GM23338 (cell line): Measurements from ENCODE around the gene TTC17. TPM values are rescaled to one million over a fixed set of nuclear protein-coding genes. Genes with fewer than 3 reads are reported as not detected.

Experiments
- ATAC-seq: fragments of 200-7000 bp; cut with Tn5 transposase; 3 replicates; pipeline ENCODE4 v1.9.1; 2020
- DNase-seq: peaks from one replicate; pipeline ENCODE4 v3.0.0-alpha.2; 2015; ENCODE audit warnings: low spot score
- H2AFZ ChIP-seq: fragments of 200-600 bp; sonication (generic); 2 replicates; pipeline ENCODE4 v1.8.0; 2016; ENCODE audit warnings: antibody characterized with exemption, mild to moderate bottlenecking, moderate library complexity
- H3F3A ChIP-seq: fragments of 200-600 bp; sonication (generic); replicated peaks from 2 replicates; pipeline ENCODE4 v1.8.0; 2017; ENCODE audit warnings: antibody characterized with exemption, mixed run types, low read depth
- H3K27ac ChIP-seq: fragments of 200-600 bp; sonication (generic); 2 replicates; pipeline ENCODE4 v1.6.1; 2016; ENCODE audit warnings: low read depth
- H3K27me3 ChIP-seq: fragments of 200-600 bp; sonication (generic); 2 replicates; pipeline ENCODE4 v1.8.0; 2016; ENCODE audit warnings: mild to moderate bottlenecking, mixed run types, moderate library complexity; ENCODE audit not compliant: insufficient read depth
- H3K36me3 ChIP-seq: fragments of 200-600 bp; sonication (generic); 2 replicates; pipeline ENCODE4 v1.8.0; 2016; ENCODE audit warnings: mild to moderate bottlenecking; ENCODE audit not compliant: insufficient read depth
- H3K4me1 ChIP-seq: fragments of 200-600 bp; sonication (generic); 2 replicates; pipeline ENCODE4 v1.8.0; 2016; ENCODE audit warnings: mild to moderate bottlenecking, moderate library complexity; ENCODE audit not compliant: insufficient read depth
- H3K4me2 ChIP-seq: fragments of 200-600 bp; sonication (generic); 2 replicates; pipeline ENCODE4 v1.7.1; 2017; ENCODE audit warnings: mixed run types
- H3K4me3 ChIP-seq: fragments of 200-600 bp; sonication (generic); 2 replicates; pipeline ENCODE4 v1.6.1; 2016; ENCODE audit warnings: mixed run types
- H3K79me2 ChIP-seq: fragments of 200-600 bp; sonication (generic); replicated peaks from 2 replicates; pipeline ENCODE4 v1.8.0; 2017; ENCODE audit warnings: mild to moderate bottlenecking; ENCODE audit not compliant: insufficient read depth
- H3K9me2 ChIP-seq: fragments of 200-600 bp; sonication (generic); 2 replicates; pipeline ENCODE4 v1.8.0; 2017; ENCODE audit not compliant: insufficient read depth
- H4K20me1 ChIP-seq: fragments of 200-600 bp; sonication (generic); replicated peaks from 2 replicates; pipeline ENCODE4 v1.8.0; 2017; ENCODE audit warnings: mild to moderate bottlenecking; ENCODE audit not compliant: insufficient read depth
- H3K27ac Mint-ChIP-seq: 2 replicates; pipeline ENCODE4 v1.8.0; 2020; ENCODE audit warnings: inconsistent platforms, mild to moderate bottlenecking, moderate library complexity, mixed read lengths
- H3K27me3 Mint-ChIP-seq: 3 replicates; pipeline ENCODE4 v1.8.0; 2022; ENCODE audit warnings: low read depth, mild to moderate bottlenecking, moderate library complexity, mixed read lengths, inconsistent platforms; ENCODE audit not compliant: insufficient read depth, poor library complexity
- H3K36me3 Mint-ChIP-seq: 3 replicates; pipeline ENCODE4 v1.8.0; 2021; ENCODE audit warnings: low read depth, mild to moderate bottlenecking, inconsistent platforms, moderate library complexity, mixed read lengths
- H3K4me1 Mint-ChIP-seq: 3 replicates; pipeline ENCODE4 v1.8.0; 2020; ENCODE audit warnings: mild to moderate bottlenecking, inconsistent platforms, mixed read lengths
- H3K4me3 Mint-ChIP-seq: 3 replicates; pipeline ENCODE4 v1.8.0; 2021; ENCODE audit warnings: moderate library complexity, mild to moderate bottlenecking, inconsistent platforms, mixed read lengths
- H3K9me3 Mint-ChIP-seq: 3 replicates; pipeline ENCODE4 v1.8.0; 2020; ENCODE audit warnings: moderate library complexity, mild to moderate bottlenecking, inconsistent platforms, mixed read lengths
- CREB1 ChIP-seq: fragments of 250-450 bp; sonication (Bioruptor Pico); IDR thresholded peaks from 2 replicates; pipeline ENCODE4 v1.5.0; 2020; ENCODE audit warnings: low read depth, mild to moderate bottlenecking, moderate library complexity
- CTCF ChIP-seq, 2 experiments: fragments of 200-600 bp in 1 of 2; sonication (generic) in 1 of 2; conservative IDR thresholded peaks; 2 replicates each; pipeline versions ENCODE4 v1.5.1 to v1.6.1; 2016 to 2017; ENCODE audit warnings: antibody characterized with exemption in 2 of 2, low read depth in 2 of 2, mild to moderate bottlenecking in 2 of 2, moderate library complexity in 1 of 2
- EZH2 ChIP-seq: fragments of 200-600 bp; sonication (generic); IDR thresholded peaks from one replicate; pipeline ENCODE4 v1.8.0; 2017; ENCODE audit warnings: antibody characterized with exemption, mild to moderate bottlenecking, low read depth; ENCODE audit not compliant: unreplicated experiment
- EZH2phosphoT487 ChIP-seq: fragments of 200-600 bp; sonication (generic); IDR thresholded peaks from one replicate; pipeline ENCODE4 v1.8.1; 2018; ENCODE audit warnings: antibody characterized with exemption; ENCODE audit not compliant: unreplicated experiment
- JUNB ChIP-seq: IDR thresholded peaks from one replicate; pipeline ENCODE4 v1.6.1; 2016; ENCODE audit warnings: antibody characterized with exemption; ENCODE audit not compliant: unreplicated experiment
- NANOG ChIP-seq: IDR thresholded peaks from 2 replicates; pipeline ENCODE4 v1.6.1; 2016; ENCODE audit warnings: antibody characterized with exemption, borderline replicate concordance
- POLR2AphosphoS5 ChIP-seq: IDR thresholded peaks from 2 replicates; pipeline ENCODE4 v1.6.1; 2016; ENCODE audit warnings: antibody characterized with exemption, low read depth
- STAT1 ChIP-seq: IDR thresholded peaks from one replicate; pipeline ENCODE4 v1.6.1; 2016; ENCODE audit warnings: antibody characterized with exemption; ENCODE audit not compliant: unreplicated experiment
- ZNF114 ChIP-seq: fragments of 250-450 bp; sonication (Bioruptor Pico); IDR thresholded peaks from 2 replicates; pipeline ENCODE4 v1.5.0; 2020; ENCODE audit warnings: mild to moderate bottlenecking, moderate library complexity
- ZNF331 ChIP-seq: fragments of 250-450 bp; sonication (Bioruptor Pico); IDR thresholded peaks from 2 replicates; pipeline ENCODE4 v1.5.0; 2020; ENCODE audit warnings: low read depth, mild to moderate bottlenecking, moderate library complexity
- polyA plus RNA-seq: library from polyadenylated mRNA; unstranded; fragments of >200 nt; fragmentation: Nextera tagmentation; extraction: Ambion mirVana; gene quantifications from 2 replicates; pipeline ENCODE4 v1.2.1, GENCODE V29; 2016
- total RNA-seq: library from RNA; depleted of rRNA; stranded (reverse); fragments of >200 nt; shearing (Covaris generic); gene quantifications from 2 replicates; pipeline ENCODE4 v1.2.3, GENCODE V29; 2014
- TF ChIP-seq, protein P1 (sequence below): fragments of 250-450 bp; sonication (Bioruptor Pico); IDR thresholded peaks from 2 replicates; pipeline ENCODE4 v1.5.0; 2020; ENCODE audit warnings: mild to moderate bottlenecking, moderate library complexity
- TF ChIP-seq, protein P2 (sequence below): IDR thresholded peaks from one replicate; pipeline ENCODE4 v1.6.1; 2018; ENCODE audit warnings: antibody characterized with exemption; ENCODE audit not compliant: unreplicated experiment
- TF ChIP-seq, protein P3 (sequence below): IDR thresholded peaks from 2 replicates; pipeline ENCODE4 v1.6.1; 2016; ENCODE audit warnings: antibody characterized with exemption

TTC17 gene
- total and polyA plus RNA-seq, 2 experiments from 2014 or later = 59.3 to 87.9 TPM

GRCh38 chr11:43382614-43383013 is 23.9 kb downstream of the TTC17 start:
- Mint-ChIP-seq H3K27ac (no peak overlapping the region), H3K4me1 (peaks cover 11% of the 10 kb centered on the region)
- DNase-seq = no peak

More at GRCh38 chr11:43382614-43383013, 23.9 kb downstream of the TTC17 start:
- Histone ChIP-seq H3F3A (no peaks in the 10 kb centered on the region), H3K79me2 (peaks cover 24% of the 10 kb centered on the region), H3K9me2 (no peaks in the 10 kb centered on the region), H3K27ac (no peak overlapping the region), H3K4me2 (no peak overlapping the region), H3K4me3 (no peak overlapping the region), H4K20me1 (no peaks in the 10 kb centered on the region; the same call in 1 of the 2 replicates), H2AFZ (no peak overlapping the region), H3K27me3 (no peaks in the 10 kb centered on the region), H3K36me3 (0 out of 2 replicates have a peak, but pooled peaks cover 2% of the 10 kb centered on the region), H3K4me1 (peaks cover 6% of the 10 kb centered on the region)
- H3K9me3 Mint-ChIP-seq = no peaks in the 10 kb centered on the region
- H3K36me3 Mint-ChIP-seq = peaks cover 4% of the 10 kb centered on the region; the same call in 2 of the 3 replicates
- no peak overlapping the region for H3K4me3 Mint-ChIP-seq
- H3K27me3 Mint-ChIP-seq = no peaks in the 10 kb centered on the region
- no peak for ATAC-seq
- TF ChIP-seq ZNF331 (CRISPR knock-in tag) (no peak), EZH2 (no peak), CREB1 (CRISPR knock-in tag) (no peak), STAT1 (no peak), CTCF (conservative IDR thresholded peaks at IDR 0.05; ENCODE audit: low read depth in 2 of 2) (no peak), JUNB (no peak), EZH2phosphoT487 (no peak), NANOG (no peak), POLR2AphosphoS5 (no peak), ZNF114 (no peak)
- TF ChIP-seq, protein P1, sequence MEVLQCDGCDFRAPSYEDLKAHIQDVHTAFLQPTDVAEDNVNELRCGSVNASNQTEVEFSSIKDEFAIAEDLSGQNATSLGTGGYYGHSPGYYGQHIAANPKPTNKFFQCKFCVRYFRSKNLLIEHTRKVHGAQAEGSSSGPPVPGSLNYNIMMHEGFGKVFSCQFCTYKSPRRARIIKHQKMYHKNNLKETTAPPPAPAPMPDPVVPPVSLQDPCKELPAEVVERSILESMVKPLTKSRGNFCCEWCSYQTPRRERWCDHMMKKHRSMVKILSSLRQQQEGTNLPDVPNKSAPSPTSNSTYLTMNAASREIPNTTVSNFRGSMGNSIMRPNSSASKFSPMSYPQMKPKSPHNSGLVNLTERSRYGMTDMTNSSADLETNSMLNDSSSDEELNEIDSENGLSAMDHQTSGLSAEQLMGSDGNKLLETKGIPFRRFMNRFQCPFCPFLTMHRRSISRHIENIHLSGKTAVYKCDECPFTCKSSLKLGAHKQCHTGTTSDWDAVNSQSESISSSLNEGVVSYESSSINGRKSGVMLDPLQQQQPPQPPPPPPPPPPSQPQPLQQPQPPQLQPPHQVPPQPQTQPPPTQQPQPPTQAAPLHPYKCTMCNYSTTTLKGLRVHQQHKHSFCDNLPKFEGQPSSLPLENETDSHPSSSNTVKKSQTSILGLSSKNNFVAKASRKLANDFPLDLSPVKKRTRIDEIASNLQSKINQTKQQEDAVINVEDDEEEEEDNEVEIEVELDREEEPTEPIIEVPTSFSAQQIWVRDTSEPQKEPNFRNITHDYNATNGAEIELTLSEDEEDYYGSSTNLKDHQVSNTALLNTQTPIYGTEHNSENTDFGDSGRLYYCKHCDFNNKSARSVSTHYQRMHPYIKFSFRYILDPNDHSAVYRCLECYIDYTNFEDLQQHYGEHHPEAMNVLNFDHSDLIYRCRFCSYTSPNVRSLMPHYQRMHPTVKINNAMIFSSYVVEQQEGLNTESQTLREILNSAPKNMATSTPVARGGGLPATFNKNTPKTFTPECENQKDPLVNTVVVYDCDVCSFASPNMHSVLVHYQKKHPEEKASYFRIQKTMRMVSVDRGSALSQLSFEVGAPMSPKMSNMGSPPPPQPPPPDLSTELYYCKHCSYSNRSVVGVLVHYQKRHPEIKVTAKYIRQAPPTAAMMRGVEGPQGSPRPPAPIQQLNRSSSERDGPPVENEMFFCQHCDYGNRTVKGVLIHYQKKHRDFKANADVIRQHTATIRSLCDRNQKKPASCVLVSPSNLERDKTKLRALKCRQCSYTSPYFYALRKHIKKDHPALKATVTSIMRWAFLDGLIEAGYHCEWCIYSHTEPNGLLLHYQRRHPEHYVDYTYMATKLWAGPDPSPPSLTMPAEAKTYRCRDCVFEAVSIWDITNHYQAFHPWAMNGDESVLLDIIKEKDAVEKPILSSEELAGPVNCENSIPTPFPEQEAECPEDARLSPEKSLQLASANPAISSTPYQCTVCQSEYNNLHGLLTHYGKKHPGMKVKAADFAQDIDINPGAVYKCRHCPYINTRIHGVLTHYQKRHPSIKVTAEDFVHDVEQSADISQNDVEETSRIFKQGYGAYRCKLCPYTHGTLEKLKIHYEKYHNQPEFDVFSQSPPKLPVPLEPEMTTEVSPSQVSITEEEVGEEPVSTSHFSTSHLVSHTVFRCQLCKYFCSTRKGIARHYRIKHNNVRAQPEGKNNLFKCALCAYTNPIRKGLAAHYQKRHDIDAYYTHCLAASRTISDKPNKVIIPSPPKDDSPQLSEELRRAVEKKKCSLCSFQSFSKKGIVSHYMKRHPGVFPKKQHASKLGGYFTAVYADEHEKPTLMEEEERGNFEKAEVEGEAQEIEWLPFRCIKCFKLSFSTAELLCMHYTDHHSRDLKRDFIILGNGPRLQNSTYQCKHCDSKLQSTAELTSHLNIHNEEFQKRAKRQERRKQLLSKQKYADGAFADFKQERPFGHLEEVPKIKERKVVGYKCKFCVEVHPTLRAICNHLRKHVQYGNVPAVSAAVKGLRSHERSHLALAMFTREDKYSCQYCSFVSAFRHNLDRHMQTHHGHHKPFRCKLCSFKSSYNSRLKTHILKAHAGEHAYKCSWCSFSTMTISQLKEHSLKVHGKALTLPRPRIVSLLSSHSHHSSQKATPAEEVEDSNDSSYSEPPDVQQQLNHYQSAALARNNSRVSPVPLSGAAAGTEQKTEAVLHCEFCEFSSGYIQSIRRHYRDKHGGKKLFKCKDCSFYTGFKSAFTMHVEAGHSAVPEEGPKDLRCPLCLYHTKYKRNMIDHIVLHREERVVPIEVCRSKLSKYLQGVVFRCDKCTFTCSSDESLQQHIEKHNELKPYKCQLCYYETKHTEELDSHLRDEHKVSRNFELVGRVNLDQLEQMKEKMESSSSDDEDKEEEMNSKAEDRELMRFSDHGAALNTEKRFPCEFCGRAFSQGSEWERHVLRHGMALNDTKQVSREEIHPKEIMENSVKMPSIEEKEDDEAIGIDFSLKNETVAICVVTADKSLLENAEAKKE (CRISPR knock-in tag) = no peak
- TF ChIP-seq, protein P2, sequence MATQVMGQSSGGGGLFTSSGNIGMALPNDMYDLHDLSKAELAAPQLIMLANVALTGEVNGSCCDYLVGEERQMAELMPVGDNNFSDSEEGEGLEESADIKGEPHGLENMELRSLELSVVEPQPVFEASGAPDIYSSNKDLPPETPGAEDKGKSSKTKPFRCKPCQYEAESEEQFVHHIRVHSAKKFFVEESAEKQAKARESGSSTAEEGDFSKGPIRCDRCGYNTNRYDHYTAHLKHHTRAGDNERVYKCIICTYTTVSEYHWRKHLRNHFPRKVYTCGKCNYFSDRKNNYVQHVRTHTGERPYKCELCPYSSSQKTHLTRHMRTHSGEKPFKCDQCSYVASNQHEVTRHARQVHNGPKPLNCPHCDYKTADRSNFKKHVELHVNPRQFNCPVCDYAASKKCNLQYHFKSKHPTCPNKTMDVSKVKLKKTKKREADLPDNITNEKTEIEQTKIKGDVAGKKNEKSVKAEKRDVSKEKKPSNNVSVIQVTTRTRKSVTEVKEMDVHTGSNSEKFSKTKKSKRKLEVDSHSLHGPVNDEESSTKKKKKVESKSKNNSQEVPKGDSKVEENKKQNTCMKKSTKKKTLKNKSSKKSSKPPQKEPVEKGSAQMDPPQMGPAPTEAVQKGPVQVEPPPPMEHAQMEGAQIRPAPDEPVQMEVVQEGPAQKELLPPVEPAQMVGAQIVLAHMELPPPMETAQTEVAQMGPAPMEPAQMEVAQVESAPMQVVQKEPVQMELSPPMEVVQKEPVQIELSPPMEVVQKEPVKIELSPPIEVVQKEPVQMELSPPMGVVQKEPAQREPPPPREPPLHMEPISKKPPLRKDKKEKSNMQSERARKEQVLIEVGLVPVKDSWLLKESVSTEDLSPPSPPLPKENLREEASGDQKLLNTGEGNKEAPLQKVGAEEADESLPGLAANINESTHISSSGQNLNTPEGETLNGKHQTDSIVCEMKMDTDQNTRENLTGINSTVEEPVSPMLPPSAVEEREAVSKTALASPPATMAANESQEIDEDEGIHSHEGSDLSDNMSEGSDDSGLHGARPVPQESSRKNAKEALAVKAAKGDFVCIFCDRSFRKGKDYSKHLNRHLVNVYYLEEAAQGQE = no peak
- TF ChIP-seq, protein P3, sequence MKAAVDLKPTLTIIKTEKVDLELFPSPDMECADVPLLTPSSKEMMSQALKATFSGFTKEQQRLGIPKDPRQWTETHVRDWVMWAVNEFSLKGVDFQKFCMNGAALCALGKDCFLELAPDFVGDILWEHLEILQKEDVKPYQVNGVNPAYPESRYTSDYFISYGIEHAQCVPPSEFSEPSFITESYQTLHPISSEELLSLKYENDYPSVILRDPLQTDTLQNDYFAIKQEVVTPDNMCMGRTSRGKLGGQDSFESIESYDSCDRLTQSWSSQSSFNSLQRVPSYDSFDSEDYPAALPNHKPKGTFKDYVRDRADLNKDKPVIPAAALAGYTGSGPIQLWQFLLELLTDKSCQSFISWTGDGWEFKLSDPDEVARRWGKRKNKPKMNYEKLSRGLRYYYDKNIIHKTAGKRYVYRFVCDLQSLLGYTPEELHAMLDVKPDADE = no peak
